ENCODE measurements around the gene MTNR1B. TPM values are rescaled to one million over a fixed set of nuclear protein-coding genes. Genes with fewer than 3 reads are reported as not detected.

The MTNR1B gene
- polyA plus RNA-seq (ENCODE audit: insufficient read depth in 1 of 5, insufficient read length in 5 of 5, low replicate concordance in 1 of 5), result not detected
- long read RNA-seq, donor 1, result 0 reads
- long read RNA-seq, donor 2, result 0 reads
- long read RNA-seq, donor 3, result 0 reads
- long read RNA-seq, donor 4, result 0 reads
- long read RNA-seq, donor 5, result 0 reads
- long read RNA-seq, donor 6, result 0 reads
- long read RNA-seq, donor 7, result 0 reads
- long read RNA-seq, donor 8, result 0 reads

- peak in 1 of 2 donors; percentile 2 for DNase-seq
Measured at GRCh38 chr11:92969634-92970347, at the start of gene MTNR1B. TSS of gene MTNR1B (plus strand) at chr11:92969651. CDS start at chr11:92969726, 75 bp downstream.

DNA sequence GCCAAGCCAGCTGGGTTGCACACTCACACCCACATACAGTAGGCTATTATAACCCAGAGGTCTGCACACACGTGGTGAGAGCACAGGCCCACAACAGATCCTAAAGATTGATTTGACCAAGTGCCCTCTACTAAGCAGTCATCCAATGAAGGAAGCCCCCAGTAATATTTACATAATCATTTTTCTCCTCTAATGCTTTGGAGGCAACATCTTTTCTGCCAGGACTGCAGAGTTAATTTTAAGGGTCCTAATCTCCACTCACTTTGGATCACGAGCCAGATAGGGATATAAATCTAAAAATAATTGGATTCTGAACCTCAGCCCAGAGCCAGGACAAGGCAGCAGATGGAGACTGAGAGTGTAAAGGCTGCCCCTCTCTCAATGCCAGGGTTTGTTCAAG lies 49.1 kb upstream of the MTNR1B start:
- peak in 1 of 2 donors; percentile 8 for DNase-seq

- no peak for DNase-seq
Measured at GRCh38 chr11:92922731-92923130, 46.7 kb upstream of the MTNR1B start.

- no peak for DNase-seq
Measured at GRCh38 chr11:92929246-92929645, 40.2 kb upstream of the MTNR1B start.

- DNase-seq, result no peak
Measured at GRCh38 chr11:92929653-92930052, 39.8 kb upstream of the MTNR1B start.

DNA sequence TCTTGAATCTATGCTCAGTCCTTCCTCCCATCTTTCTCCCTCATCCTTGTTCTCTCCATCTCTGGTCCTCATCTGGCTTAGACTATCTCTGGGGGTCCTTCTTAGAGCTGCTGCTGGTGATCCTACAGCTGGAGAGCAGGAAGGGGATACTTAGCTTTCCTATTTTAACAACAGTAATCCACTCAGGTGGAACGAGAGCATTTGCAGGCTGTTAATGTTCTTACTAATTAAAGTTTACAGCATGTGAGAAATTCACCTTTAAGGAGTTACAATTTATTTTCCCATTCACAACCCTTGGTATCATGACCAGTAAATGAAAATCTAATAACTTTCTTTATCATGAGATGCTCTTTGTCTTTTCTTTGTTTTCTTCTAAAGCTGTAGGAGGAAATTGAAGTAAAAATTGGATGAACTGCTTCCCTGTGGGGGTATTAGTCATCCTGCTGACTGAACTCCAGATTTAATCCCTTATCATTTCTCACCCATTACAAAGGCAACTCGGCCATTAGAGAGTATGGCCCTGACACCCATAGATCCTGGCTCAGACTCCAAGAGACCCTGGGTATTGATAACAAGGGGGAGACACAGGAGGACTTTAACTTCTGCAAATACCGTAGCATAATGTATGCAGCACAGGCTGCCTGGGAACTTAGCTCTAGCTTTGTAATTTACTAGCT lies 37.6 kb upstream of the MTNR1B start:
- DNase-seq, result no peak

DNA sequence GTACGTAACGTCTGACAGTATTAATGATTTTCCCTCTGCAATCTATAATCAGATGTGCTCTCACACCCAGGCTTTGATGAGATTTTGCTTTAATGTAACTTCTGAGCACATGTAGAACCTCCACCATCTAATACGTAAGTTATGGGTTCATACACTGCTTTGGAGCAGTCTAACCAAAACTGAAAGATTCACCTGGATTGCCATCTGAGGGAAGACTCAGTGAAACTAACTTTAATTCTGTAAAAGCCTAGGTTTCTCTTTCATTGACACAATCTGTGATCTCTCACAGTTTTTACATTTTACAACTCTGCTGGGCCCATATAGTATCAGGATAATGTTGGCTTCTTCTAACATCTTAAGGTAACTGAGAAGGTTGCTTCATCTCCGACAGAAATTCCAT lies 30.1 kb upstream of the MTNR1B start:
- no peak for DNase-seq

DNA sequence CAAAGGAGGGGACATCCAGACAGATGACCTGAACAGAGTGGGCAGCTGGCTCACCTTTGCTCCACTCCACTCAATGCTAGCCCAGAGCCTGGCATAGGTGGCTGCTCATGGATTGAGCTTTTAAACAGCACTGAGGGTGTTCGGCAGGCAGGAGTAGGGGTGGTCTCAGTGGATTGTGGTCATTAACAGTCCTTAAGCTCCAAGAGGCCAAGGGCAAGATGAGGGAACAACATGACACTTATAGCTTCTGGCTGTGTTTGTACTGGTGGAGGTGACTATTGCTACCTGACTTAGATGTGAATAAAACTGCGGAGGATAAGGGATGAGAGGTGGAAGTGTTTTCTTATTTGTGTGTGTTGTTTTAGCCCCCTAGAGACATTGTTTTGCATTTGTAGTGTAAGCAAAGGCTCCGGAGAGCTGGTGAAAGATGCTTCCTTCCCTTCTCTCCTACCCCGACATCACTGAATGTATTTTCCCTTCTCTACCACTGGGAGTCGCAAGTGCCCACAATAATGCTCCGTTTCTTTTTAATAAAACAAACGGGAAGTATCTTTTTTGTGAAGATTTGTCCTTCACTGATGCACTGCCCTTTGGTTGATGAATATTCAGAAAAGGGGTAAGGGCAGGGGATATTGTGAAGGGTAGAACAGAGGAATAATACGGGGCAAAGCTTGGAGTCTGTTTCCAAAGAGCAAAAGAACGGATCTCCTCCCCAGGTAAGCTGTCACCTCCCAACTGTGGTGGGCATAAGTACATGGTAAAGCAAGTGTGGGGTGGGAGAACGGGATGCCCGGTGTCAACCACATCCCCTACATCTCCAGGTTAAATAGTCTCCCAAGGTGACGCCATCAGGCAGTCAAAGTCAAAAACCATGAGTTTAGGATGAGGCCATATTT lies 27.5 kb upstream of the MTNR1B start:
- peak in 1 of 2 donors; percentile 28 for DNase-seq

GRCh38 chr11:92946707-92947106 lies 22.7 kb upstream of the MTNR1B start:
- no peak for DNase-seq

DNA sequence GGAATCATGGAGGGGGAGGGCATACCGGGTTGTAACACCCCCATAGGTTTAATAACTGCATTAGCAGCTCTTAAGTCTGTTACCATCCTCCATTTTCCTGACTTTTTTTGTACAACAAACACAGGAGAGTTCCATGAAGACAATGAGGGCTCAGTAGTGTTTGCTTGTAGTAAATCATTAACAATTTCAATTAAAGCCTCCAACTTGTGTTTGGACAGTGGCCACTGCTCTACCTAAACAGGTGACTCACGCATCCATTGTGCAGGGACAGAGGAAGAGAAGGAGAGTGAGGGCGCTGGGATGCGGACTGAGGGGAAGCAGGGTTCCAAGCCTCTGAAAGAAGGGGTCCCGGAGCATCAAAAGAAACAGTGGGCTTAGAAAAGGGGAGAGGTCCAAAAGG lies 21.3 kb upstream of the MTNR1B start:
- DNase-seq, result no peak

DNA sequence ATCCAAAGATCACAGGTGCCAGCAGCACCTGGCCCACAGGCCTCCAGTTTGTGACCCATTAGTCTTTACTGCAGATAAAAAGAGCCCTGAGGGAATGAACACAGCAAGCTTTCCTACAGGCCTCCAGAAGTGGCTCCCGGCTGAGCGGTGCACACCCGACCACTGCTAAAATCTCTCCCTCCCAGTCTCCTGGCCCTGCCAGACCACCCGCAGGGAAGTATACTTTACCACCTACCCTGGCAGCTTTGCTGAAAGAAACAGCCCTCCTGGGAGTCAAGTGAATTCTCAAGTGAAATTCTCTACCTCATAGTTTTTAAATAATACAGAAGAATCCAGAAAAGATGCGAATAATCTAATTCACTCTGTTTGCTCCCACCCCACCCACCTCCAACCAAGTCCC lies 15.4 kb upstream of the MTNR1B start:
- no peak for DNase-seq

DNA sequence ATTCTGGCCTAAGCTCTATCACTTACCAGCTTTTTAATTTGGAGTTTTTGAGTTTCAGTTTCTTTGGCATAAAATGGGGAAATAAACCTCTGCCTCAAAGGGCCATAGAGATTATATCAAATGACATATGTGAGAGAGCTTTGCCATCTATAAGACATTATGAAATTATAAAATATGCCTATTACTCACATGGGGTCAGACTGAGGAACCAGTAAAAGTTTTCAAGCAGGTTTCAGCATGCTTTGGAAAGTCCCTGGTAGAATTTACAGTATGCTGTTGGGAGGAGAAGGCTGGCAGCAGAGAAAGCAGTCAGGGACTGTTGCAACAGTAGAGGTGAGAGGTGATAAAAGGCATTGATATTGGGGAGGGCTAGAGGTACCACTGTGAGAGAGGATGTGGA lies 13.6 kb upstream of the MTNR1B start:
- DNase-seq, result no peak

GRCh38 chr11:92960886-92961285 lies 8.6 kb upstream of the MTNR1B start:
- DNase-seq, result no peak

DNA sequence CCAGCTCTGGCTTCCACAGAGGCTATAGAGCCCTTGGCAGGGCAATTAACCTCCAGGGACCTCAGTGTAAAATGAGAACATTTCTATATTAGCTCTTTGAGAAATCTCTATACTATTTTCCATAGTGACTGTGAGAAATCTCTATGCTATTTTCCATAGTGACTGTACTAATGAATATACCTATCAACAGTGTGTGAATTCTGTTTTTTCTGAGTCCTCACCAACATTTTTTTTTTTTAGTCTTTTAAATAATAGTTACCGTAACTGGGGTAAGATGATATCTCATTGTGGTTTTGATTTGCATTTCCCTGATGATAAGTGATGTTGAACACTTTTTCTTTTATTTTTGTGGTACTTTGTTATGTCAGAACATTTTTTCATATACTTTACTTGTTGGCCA lies 7.0 kb upstream of the MTNR1B start:
- DNase-seq, result no peak

- DNase-seq, result no peak
Measured at GRCh38 chr11:92964471-92964870, 5.0 kb upstream of the MTNR1B start.

- no peak for DNase-seq
Measured at GRCh38 chr11:92965196-92965595, 4.3 kb upstream of the MTNR1B start.

DNA sequence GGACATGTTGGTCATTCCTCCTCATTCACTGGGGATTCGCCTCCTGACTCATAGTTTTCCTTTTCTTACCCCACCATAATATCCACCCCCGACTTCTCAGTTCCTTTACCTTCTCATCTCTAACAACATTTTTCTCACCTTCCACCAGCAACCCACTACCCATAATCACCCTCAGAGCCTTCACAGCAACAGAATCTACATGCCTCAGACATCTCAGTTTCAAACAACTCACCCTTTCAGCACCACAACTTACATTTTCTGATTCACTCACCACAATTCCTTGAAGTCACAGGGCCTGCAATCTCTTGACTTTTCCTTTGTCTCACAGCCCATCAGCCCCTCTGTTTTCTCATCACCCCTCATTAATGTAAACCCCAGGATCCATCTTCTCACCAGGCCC lies 2.3 kb upstream of the MTNR1B start:
- DNase-seq, result no peak

GRCh38 chr11:92967867-92968266 lies 1.6 kb upstream of the MTNR1B start:
- DNase-seq, result no peak

GRCh38 chr11:92969293-92969633 lies 188 bp upstream of the MTNR1B start:
- DNase-seq, result no peak

DNA sequence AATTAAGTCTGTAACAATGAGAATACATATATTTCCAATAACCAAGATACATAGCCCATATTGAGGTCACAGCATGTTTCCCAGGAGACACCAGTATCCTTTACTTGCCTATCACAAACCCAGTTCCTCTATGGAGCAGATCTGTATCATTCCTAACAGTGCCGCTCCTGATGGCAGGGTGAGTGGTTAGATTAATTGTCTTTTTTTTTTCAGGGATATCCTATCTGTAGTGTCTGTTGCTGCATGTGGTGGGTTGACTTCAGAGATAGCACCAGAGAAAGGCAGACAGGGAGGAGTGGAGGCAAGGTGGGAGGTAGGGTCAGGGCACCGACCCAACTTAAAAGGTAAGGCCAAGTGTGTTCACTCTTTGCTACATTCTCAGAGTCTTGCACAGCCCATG lies 2.8 kb downstream of the MTNR1B start:
- DNase-seq, result no peak

DNA sequence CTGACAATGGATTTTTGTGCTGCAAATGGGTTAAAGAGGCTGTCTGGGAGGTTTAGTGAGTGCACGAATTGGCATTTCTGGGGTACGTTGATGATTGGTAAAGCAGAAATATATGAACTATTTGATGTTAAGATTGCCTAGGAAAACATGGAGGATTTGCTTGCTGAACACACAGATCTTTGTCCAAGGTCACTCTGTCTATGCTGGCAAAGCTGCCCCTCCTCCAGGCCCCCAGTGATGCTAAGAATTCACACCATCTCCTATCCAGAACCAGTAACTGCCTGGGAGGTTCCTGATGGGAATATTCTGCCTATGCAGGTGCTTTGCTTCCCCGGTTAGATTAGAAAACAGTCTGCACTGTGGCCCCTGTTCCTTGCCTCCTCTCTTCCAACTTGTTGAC lies 5.8 kb downstream of the MTNR1B start:
- DNase-seq, result no peak

DNA sequence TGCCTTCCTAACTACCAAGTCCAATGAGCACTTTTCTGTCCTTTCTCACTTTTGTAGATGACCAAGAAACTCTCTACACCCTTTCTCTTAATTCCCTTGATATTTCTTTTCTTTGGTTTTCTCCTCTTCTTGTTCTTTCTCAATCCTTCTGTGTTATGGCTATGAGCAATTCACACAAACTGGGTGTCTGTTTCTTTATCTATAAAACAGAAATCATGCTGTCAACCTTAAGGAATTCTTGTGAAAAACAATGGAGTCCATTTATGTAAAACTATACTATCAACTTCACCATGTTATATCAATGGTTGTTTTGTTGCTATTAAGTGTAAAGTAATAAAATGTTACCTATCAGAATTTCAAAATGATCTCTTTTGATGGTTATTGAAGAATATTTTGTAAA lies 7.2 kb downstream of the MTNR1B start:
- DNase-seq, result no peak

Data from right lung (tissue), 10 donors.